GM18505 (cell line): ENCODE data around the gene KDM4B.

Source experiments
- ATAC-seq: cut with Tn5 transposase; IDR thresholded peaks from one replicate; pipeline ENCODE4 v1.9.1; 2021; ENCODE audit not compliant: unreplicated experiment
- POLR2A ChIP-seq: IDR thresholded peaks from 4 replicates; pipeline ENCODE4 v1.6.1; 2011; ENCODE audit warnings: borderline replicate concordance; ENCODE audit not compliant: insufficient read depth, insufficient read length; ENCODE audit errors: extremely low read depth

The KDM4B gene

GRCh38 chr19:5080809-5081208 is 111.9 kb downstream of the KDM4B start:
- no peak for ATAC-seq

GRCh38 chr19:5081443-5082161 is 112.7 kb downstream of the KDM4B start:
- TF ChIP-seq POLR2A = no peak
- ATAC-seq = no peak

More at GRCh38 chr19:5080809-5081208, 111.9 kb downstream of the KDM4B start:
- no peak for TF ChIP-seq POLR2A

GRCh38 chr19:5083547-5083965 is 114.6 kb downstream of the KDM4B start:
- no peak for ATAC-seq
- TF ChIP-seq POLR2A = no peak

GRCh38 chr19:5085566-5085965 is 116.7 kb downstream of the KDM4B start:
- TF ChIP-seq POLR2A = no peak
- ATAC-seq = no peak

- TF ChIP-seq POLR2A = no peak
- no peak for ATAC-seq
These were observed 117.3 kb downstream of the KDM4B start for GRCh38 chr19:5086230-5086629.

- TF ChIP-seq POLR2A = no peak
- no peak for ATAC-seq
These were observed 118.0 kb downstream of the KDM4B start for GRCh38 chr19:5086725-5087439.

- TF ChIP-seq POLR2A = no peak
- ATAC-seq = no peak
These were observed 120.4 kb downstream of the KDM4B start for GRCh38 chr19:5089283-5089682.

- no peak for TF ChIP-seq POLR2A
- ATAC-seq = no peak
These were observed 121.6 kb downstream of the KDM4B start for GRCh38 chr19:5090465-5091017.

GRCh38 chr19:5091018-5091683 is 122.2 kb downstream of the KDM4B start:
- no peak for ATAC-seq
- TF ChIP-seq POLR2A = no peak

GRCh38 chr19:5091684-5092480 is 123.0 kb downstream of the KDM4B start:
- no peak for TF ChIP-seq POLR2A
- ATAC-seq = no peak

GRCh38 chr19:5092481-5092843 is 123.5 kb downstream of the KDM4B start:
- TF ChIP-seq POLR2A = no peak
- no peak for ATAC-seq

- no peak for ATAC-seq
- no peak for TF ChIP-seq POLR2A
These were observed 124.5 kb downstream of the KDM4B start for GRCh38 chr19:5093297-5093928.

- no peak for TF ChIP-seq POLR2A
- no peak for ATAC-seq
These were observed 125.2 kb downstream of the KDM4B start for GRCh38 chr19:5093948-5094718.
